ENCODE results near the gene PTMS.

The PTMS gene

GRCh38 chr12:6772726-6773589 lies 6.8 kb downstream of the PTMS start:
- DNase-seq = no peak

- no peak for DNase-seq
Measured at GRCh38 chr12:6773590-6774351, 7.6 kb downstream of the PTMS start.

GRCh38 chr12:6774499-6775062 lies 8.4 kb downstream of the PTMS start:
- no peak for DNase-seq

- no peak for DNase-seq
Measured at GRCh38 chr12:6775185-6776174, 9.3 kb downstream of the PTMS start.

- DNase-seq = no peak
Measured at GRCh38 chr12:6777386-6777785, 11.2 kb downstream of the PTMS start.

GRCh38 chr12:6778217-6778573 lies 12.0 kb downstream of the PTMS start:
- no peak for DNase-seq

- DNase-seq = peak; percentile 74
Measured at GRCh38 chr12:6778574-6779550, 12.7 kb downstream of the PTMS start.

- DNase-seq = no peak
Measured at GRCh38 chr12:6779708-6780432, 13.7 kb downstream of the PTMS start.

- DNase-seq = no peak
Measured at GRCh38 chr12:6780573-6780972, 14.4 kb downstream of the PTMS start.

- DNase-seq = no peak
Measured at GRCh38 chr12:6782119-6782518, 16.0 kb downstream of the PTMS start.

- no peak for DNase-seq
Measured at GRCh38 chr12:6782850-6783566, 16.8 kb downstream of the PTMS start.

GRCh38 chr12:6783828-6784227 lies 17.7 kb downstream of the PTMS start:
- DNase-seq = no peak

GRCh38 chr12:6784296-6784695 lies 18.1 kb downstream of the PTMS start:
- DNase-seq = no peak

- DNase-seq = no peak
Measured at GRCh38 chr12:6784761-6785160, 18.6 kb downstream of the PTMS start.

- no peak for DNase-seq
Measured at GRCh38 chr12:6786416-6787094, 20.4 kb downstream of the PTMS start.

GRCh38 chr12:6787309-6787708 lies 21.1 kb downstream of the PTMS start:
- DNase-seq = no peak

- DNase-seq = no peak
Measured at GRCh38 chr12:6788972-6789924, 23.1 kb downstream of the PTMS start, which contains the start of gene CD4. Gene CD4 (plus strand): TSS chr12:6789528. CDS start chr12:6800139, 10,611 bp downstream.

Data from COR-L47 (cell line).